ENCODE data around the gene WFIKKN1.

Gene WFIKKN1

GRCh38 chr16:586047-586644 lies 44.6 kb upstream of the WFIKKN1 start:
- TF ChIP-seq CTCF (IDR thresholded peaks at IDR 0.05; ENCODE audit: insufficient read depth, low read depth, low read length, missing control alignments), result no peak
- no peak for DNase-seq (ENCODE audit: low read depth)
- no peak overlapping the region for H3K4me3 ChIP-seq (ENCODE audit: low read length)

- peak overlapping the region; percentile 7 for H3K4me3 ChIP-seq (ENCODE audit: low read length)
- TF ChIP-seq CTCF (IDR thresholded peaks at IDR 0.05; ENCODE audit: insufficient read depth, low read depth, low read length, missing control alignments), result no peak
- no peak for DNase-seq (ENCODE audit: low read depth)
Measured at GRCh38 chr16:586645-587590, 43.9 kb upstream of the WFIKKN1 start.

- peak overlapping the region; percentile 75 for H3K4me3 ChIP-seq (ENCODE audit: low read length)
- no peak for TF ChIP-seq CTCF (IDR thresholded peaks at IDR 0.05; ENCODE audit: insufficient read depth, low read depth, low read length, missing control alignments)
Measured at GRCh38 chr16:588639-588888, 42.2 kb upstream of the WFIKKN1 start.

GRCh38 chr16:588889-589657 lies 41.7 kb upstream of the WFIKKN1 start:
- peak; percentile 96 for DNase-seq (ENCODE audit: low read depth)
- no peak for TF ChIP-seq CTCF (IDR thresholded peaks at IDR 0.05; ENCODE audit: insufficient read depth, low read depth, low read length, missing control alignments)
- H3K4me3 ChIP-seq (ENCODE audit: low read length), result peak overlapping the region; percentile 75

More at GRCh38 chr16:588639-588888, 42.2 kb upstream of the WFIKKN1 start:
- DNase-seq (ENCODE audit: low read depth), result peak; percentile 66

- peak within 1 kb of the TSS; percentile 88 for H3K4me3 ChIP-seq (ENCODE audit: low read length)
- peak; percentile 99 for DNase-seq (ENCODE audit: low read depth)
- TF ChIP-seq CTCF (IDR thresholded peaks at IDR 0.05; ENCODE audit: insufficient read depth, low read depth, low read length, missing control alignments), result no peak
Measured at GRCh38 chr16:589658-590187, 41.1 kb upstream of the WFIKKN1 start, which contains the start of gene RAB40C. TSS of gene RAB40C (plus strand) at chr16:590066. CDS start at chr16:590292, 226 bp downstream.

GRCh38 chr16:590188-590814 lies 40.5 kb upstream of the WFIKKN1 start:
- DNase-seq (ENCODE audit: low read depth), result peak; percentile 54
- no peak for TF ChIP-seq CTCF (IDR thresholded peaks at IDR 0.05; ENCODE audit: insufficient read depth, low read depth, low read length, missing control alignments)
- H3K4me3 ChIP-seq (ENCODE audit: low read length), result peak overlapping the region; percentile 88
